ENCODE results near the gene MUSK.
"Not testable (repeated sequence)": the region's sequence is repeated elsewhere in the genome, so short reads cannot be mapped to it uniquely, and the experiment has no call there.

The MUSK gene

GRCh38 chr9:110815361-110815760 is 146.8 kb downstream of the MUSK start:
- no peak for DNase-seq

- DNase-seq: no peak
Observed at GRCh38 chr9:110820381-110820780, 151.8 kb downstream of the MUSK start.

- DNase-seq: no peak
Observed at GRCh38 chr9:110821064-110821463, 152.5 kb downstream of the MUSK start.

- not testable (repeated sequence) for DNase-seq
Observed at GRCh38 chr9:110825129-110825528, 156.5 kb downstream of the MUSK start.

- peak; percentile 2 for DNase-seq
Observed at GRCh38 chr9:110825950-110826349, 157.4 kb downstream of the MUSK start.

GRCh38 chr9:110826400-110826799 is 157.8 kb downstream of the MUSK start:
- DNase-seq: not testable (repeated sequence)

- DNase-seq: no peak
Observed at GRCh38 chr9:110828264-110828663, 159.7 kb downstream of the MUSK start.

- no peak for DNase-seq
Observed at GRCh38 chr9:110830495-110830894, 161.9 kb downstream of the MUSK start.

GRCh38 chr9:110832926-110833325 is 164.3 kb downstream of the MUSK start:
- no peak for DNase-seq

- no peak for DNase-seq
Observed at GRCh38 chr9:110835404-110835803, 166.8 kb downstream of the MUSK start.

GRCh38 chr9:110835859-110836271 is 167.3 kb downstream of the MUSK start:
- DNase-seq: no peak

GRCh38 chr9:110837401-110838005 is 168.9 kb downstream of the MUSK start:
- DNase-seq: no peak

- DNase-seq: peak; percentile 7
Observed at GRCh38 chr9:110842169-110842568, 173.6 kb downstream of the MUSK start.

GRCh38 chr9:110842986-110843385 is 174.4 kb downstream of the MUSK start:
- DNase-seq: no peak

- DNase-seq: no peak
Observed at GRCh38 chr9:110844121-110844520, 175.5 kb downstream of the MUSK start.

GRCh38 chr9:110846215-110846614 is 177.6 kb downstream of the MUSK start:
- no peak for DNase-seq

GRCh38 chr9:110847671-110848070 is 179.1 kb downstream of the MUSK start:
- no peak for DNase-seq

- peak; percentile 5 for DNase-seq
Observed at GRCh38 chr9:110850401-110851135, 182.0 kb downstream of the MUSK start.
